H1 (cell line): ENCODE data around the gene TBC1D2. TPM values are rescaled to one million over a fixed set of nuclear protein-coding genes. Genes with fewer than 3 reads are reported as not detected.
A peak's percentile ranks its signal among the peaks of the same experiment; 100 is the strongest.

ENCODE experiments used
- ASH2L ChIP-seq: fragments of 200-600, 300-600 bp; sonication (generic); IDR thresholded peaks from one replicate; pipeline ENCODE4 v1.7.1; 2017; ENCODE audit warnings: low read length
- JUND ChIP-seq: IDR thresholded peaks from 2 replicates; pipeline ENCODE4 v1.6.1; 2011; ENCODE audit warnings: mild to moderate bottlenecking, improper control_type of control experiment, low read length
- SUZ12 ChIP-seq: fragments of 200-600 bp; sonication (generic); IDR thresholded peaks from 2 replicates; pipeline ENCODE4 v1.6.1; 2012; ENCODE audit warnings: mild to moderate bottlenecking, inconsistent platforms, low read length, moderate library complexity, mixed read lengths
- TAF1 ChIP-seq: IDR thresholded peaks from 2 replicates; pipeline ENCODE4 v1.6.1; 2011; ENCODE audit warnings: mild to moderate bottlenecking, low read depth, low read length
- polyA plus RNA-seq, 7 experiments: library from polyadenylated mRNA; depleted of rRNA in 3 of 7; stranded (reverse) in 5 of 7; unstranded in 2 of 7; fragments of >200 nt in 5 of 7; fragments of 200-250 nt in 2 of 7; gene quantifications; 1 replicate in 5 of 7; 2 replicates in 1 of 7; 4 replicates in 1 of 7; pipeline versions ENCODE4 v1.2.1 to v1.2.3, GENCODE V29; 2011 to 2013; ENCODE audit warnings: missing spikeins in 2 of 7, mixed read lengths in 2 of 7
- total RNA-seq: library from RNA; stranded (reverse); fragmentation: NEBNext Ultra II Directional; extraction: Animal tissue kit (Norgen Biotek cat#: 25700); gene quantifications from 2 replicates; pipeline ENCODE4 v1.2.1, GENCODE V29; 2021

Gene TBC1D2
- total and polyA plus RNA-seq, 2 of the 8 experiments (the other 6 are each of a cell fraction or from before 2014, with no cell fraction given), result 7.4 TPM

DNA sequence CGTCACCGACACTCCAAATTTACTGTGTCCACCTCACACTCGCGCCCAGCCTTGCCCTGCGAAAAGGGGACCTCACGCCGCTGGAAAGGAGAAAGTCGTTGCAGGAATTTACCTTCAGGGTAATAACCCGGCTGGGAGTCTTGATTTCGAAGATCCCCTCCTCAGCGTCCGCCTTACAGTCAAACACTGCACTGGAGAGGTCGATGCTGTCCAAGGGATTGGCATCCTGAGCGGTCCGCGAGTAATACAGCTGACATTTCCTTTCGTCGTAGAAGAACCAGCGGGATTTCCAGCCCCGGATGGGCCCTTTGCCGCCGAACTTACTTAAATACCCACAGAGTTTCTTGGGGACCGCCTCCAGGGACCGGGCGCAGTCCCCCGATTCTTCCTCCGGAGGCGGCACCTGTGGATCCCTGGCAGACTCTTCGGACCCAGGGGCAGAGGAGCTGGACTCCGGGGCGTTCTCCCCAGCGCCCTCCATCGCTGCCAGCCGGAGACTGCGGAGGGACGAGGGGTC lies 330 bp downstream of the TBC1D2 start (continued):
- TF ChIP-seq JUND (no peak), TAF1 (peak; percentile 41; the same call in 1 of the 2 replicates), SUZ12 (no peak), ASH2L (peak; percentile 43)
